Upper lobe of left lung (tissue), 4 donors: ENCODE measurements around the gene ITGAL.
"Not testable (repeated sequence)": the region's sequence is repeated elsewhere in the genome, so short reads cannot be mapped to it uniquely, and the experiment has no call there.

Experiments
- EP300 ChIP-seq, 4 donors: sonication (generic); formaldehyde crosslinking; IDR thresholded peaks; one replicate each; pipeline ENCODE4 v1.5.1; 2017; ENCODE audit warnings: antibody characterized with exemption in 4 of 4, control low read depth in 2 of 4
- POLR2A ChIP-seq, 4 donors: fragments of 450-650 bp; IDR thresholded peaks; one replicate each; pipeline ENCODE4 v1.5.1; 2016 to 2017; ENCODE audit warnings: antibody characterized with exemption in 4 of 4, mild to moderate bottlenecking in 2 of 4
- POLR2AphosphoS5 ChIP-seq, 2 donors: sonication (generic); formaldehyde crosslinking; IDR thresholded peaks; one replicate each; pipeline ENCODE4 v1.5.1; 2017; ENCODE audit warnings: antibody characterized with exemption in 2 of 2
- TF ChIP-seq, protein P1 (sequence below), 6 experiments: fragments of 450-650 bp in 4 of 6; fragments of 200-600 bp in 2 of 6; sonication (generic) in 2 of 6; IDR thresholded peaks; one replicate each; pipeline ENCODE4 v1.5.1; 2016 to 2019; ENCODE audit warnings: antibody characterized with exemption in 6 of 6

DNA sequence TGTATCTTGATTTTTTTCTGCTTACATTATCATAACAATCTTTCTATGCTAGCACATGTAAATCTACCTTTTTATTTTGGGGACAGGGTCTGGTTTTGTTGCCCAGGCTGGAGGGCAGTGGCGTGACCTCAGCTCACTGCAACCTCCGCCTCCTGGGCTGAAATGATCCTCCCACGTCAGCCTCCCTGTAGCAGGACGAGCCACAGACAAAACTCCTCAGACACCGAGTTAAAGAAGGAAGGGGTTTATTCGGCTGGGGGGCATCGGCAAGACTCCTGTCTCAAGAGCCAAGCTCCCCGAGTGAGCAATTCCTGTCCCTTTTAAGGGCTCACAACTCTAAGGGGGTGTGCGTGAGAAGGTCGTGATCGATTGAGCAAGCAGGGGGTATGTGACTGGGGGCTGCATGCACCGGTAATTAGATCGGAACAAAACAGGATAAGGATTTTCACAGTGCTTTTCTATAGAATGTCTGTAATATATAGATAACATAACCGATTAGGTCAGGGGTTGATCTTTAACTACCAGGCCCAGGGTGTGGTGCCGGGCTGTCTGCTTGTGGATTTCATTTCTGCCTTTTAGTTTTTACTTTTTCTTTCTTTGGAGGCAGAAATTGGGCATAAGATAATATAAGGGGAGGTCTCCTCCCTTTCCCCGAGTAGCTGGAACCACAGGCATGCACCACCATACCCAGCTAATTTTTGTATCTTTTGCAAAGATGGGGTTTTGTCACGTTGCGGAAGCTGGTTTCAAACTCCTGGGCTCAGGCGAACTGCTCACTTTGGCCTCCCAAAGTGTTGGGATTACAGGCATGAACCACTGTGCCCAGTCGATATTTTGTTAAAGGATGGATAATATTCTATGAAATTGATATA is 19.6 kb upstream of the ITGAL start:
- TF ChIP-seq EP300, POLR2AphosphoS5, POLR2A (IDR thresholded peaks at IDR 0.05): not testable (repeated sequence)
- TF ChIP-seq, protein P1, sequence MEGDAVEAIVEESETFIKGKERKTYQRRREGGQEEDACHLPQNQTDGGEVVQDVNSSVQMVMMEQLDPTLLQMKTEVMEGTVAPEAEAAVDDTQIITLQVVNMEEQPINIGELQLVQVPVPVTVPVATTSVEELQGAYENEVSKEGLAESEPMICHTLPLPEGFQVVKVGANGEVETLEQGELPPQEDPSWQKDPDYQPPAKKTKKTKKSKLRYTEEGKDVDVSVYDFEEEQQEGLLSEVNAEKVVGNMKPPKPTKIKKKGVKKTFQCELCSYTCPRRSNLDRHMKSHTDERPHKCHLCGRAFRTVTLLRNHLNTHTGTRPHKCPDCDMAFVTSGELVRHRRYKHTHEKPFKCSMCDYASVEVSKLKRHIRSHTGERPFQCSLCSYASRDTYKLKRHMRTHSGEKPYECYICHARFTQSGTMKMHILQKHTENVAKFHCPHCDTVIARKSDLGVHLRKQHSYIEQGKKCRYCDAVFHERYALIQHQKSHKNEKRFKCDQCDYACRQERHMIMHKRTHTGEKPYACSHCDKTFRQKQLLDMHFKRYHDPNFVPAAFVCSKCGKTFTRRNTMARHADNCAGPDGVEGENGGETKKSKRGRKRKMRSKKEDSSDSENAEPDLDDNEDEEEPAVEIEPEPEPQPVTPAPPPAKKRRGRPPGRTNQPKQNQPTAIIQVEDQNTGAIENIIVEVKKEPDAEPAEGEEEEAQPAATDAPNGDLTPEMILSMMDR (IDR thresholded peaks at IDR 0.05): not testable (repeated sequence)
